ENCODE results near the gene SIL1.

DNA sequence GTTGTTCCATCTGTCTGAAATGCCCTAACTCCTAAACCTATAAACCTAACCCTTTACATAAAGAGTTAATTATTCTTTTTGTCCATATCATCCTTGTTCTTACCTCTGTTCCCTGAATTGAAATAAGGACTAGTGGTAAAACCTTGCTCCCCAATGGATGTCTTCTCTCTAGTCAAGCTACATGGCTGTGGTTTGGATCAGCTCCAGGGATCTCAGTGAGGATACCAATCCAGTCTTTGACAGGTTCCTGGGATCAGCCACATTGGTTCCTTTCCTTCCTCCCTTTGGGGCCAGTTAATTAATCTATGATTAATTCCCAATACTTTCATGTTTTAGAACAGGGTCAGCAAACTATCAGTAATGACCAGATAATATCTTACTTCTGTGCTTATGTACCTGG lies 151.6 kb downstream of the SIL1 start:
- TF ChIP-seq, protein P1, sequence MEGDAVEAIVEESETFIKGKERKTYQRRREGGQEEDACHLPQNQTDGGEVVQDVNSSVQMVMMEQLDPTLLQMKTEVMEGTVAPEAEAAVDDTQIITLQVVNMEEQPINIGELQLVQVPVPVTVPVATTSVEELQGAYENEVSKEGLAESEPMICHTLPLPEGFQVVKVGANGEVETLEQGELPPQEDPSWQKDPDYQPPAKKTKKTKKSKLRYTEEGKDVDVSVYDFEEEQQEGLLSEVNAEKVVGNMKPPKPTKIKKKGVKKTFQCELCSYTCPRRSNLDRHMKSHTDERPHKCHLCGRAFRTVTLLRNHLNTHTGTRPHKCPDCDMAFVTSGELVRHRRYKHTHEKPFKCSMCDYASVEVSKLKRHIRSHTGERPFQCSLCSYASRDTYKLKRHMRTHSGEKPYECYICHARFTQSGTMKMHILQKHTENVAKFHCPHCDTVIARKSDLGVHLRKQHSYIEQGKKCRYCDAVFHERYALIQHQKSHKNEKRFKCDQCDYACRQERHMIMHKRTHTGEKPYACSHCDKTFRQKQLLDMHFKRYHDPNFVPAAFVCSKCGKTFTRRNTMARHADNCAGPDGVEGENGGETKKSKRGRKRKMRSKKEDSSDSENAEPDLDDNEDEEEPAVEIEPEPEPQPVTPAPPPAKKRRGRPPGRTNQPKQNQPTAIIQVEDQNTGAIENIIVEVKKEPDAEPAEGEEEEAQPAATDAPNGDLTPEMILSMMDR (IDR thresholded peaks at IDR 0.05) = no peak
- TF ChIP-seq ZNF121 (CRISPR knock-in tag; IDR thresholded peaks at IDR 0.05) (no peak), SMAD3 (CRISPR knock-in tag; IDR thresholded peaks at IDR 0.05; ENCODE audit: borderline replicate concordance) (no peak)
- TF ChIP-seq, protein P2, sequence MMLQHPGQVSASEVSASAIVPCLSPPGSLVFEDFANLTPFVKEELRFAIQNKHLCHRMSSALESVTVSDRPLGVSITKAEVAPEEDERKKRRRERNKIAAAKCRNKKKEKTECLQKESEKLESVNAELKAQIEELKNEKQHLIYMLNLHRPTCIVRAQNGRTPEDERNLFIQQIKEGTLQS (CRISPR knock-in tag; conservative IDR thresholded peaks at IDR 0.05) = no peak
- TF ChIP-seq, protein P3, sequence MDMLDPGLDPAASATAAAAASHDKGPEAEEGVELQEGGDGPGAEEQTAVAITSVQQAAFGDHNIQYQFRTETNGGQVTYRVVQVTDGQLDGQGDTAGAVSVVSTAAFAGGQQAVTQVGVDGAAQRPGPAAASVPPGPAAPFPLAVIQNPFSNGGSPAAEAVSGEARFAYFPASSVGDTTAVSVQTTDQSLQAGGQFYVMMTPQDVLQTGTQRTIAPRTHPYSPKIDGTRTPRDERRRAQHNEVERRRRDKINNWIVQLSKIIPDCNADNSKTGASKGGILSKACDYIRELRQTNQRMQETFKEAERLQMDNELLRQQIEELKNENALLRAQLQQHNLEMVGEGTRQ (CRISPR knock-in tag; IDR thresholded peaks at IDR 0.05) = no peak
- TF ChIP-seq, protein P4, sequence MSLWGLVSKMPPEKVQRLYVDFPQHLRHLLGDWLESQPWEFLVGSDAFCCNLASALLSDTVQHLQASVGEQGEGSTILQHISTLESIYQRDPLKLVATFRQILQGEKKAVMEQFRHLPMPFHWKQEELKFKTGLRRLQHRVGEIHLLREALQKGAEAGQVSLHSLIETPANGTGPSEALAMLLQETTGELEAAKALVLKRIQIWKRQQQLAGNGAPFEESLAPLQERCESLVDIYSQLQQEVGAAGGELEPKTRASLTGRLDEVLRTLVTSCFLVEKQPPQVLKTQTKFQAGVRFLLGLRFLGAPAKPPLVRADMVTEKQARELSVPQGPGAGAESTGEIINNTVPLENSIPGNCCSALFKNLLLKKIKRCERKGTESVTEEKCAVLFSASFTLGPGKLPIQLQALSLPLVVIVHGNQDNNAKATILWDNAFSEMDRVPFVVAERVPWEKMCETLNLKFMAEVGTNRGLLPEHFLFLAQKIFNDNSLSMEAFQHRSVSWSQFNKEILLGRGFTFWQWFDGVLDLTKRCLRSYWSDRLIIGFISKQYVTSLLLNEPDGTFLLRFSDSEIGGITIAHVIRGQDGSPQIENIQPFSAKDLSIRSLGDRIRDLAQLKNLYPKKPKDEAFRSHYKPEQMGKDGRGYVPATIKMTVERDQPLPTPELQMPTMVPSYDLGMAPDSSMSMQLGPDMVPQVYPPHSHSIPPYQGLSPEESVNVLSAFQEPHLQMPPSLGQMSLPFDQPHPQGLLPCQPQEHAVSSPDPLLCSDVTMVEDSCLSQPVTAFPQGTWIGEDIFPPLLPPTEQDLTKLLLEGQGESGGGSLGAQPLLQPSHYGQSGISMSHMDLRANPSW (CRISPR knock-in tag; conservative IDR thresholded peaks at IDR 0.05; ENCODE audit: low read depth) = no peak
- TF ChIP-seq, protein P5, sequence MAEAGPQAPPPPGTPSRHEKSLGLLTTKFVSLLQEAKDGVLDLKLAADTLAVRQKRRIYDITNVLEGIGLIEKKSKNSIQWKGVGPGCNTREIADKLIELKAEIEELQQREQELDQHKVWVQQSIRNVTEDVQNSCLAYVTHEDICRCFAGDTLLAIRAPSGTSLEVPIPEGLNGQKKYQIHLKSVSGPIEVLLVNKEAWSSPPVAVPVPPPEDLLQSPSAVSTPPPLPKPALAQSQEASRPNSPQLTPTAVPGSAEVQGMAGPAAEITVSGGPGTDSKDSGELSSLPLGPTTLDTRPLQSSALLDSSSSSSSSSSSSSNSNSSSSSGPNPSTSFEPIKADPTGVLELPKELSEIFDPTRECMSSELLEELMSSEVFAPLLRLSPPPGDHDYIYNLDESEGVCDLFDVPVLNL (CRISPR knock-in tag; IDR thresholded peaks at IDR 0.05; ENCODE audit: borderline replicate concordance, low read depth) = no peak
- TF ChIP-seq, protein P6, sequence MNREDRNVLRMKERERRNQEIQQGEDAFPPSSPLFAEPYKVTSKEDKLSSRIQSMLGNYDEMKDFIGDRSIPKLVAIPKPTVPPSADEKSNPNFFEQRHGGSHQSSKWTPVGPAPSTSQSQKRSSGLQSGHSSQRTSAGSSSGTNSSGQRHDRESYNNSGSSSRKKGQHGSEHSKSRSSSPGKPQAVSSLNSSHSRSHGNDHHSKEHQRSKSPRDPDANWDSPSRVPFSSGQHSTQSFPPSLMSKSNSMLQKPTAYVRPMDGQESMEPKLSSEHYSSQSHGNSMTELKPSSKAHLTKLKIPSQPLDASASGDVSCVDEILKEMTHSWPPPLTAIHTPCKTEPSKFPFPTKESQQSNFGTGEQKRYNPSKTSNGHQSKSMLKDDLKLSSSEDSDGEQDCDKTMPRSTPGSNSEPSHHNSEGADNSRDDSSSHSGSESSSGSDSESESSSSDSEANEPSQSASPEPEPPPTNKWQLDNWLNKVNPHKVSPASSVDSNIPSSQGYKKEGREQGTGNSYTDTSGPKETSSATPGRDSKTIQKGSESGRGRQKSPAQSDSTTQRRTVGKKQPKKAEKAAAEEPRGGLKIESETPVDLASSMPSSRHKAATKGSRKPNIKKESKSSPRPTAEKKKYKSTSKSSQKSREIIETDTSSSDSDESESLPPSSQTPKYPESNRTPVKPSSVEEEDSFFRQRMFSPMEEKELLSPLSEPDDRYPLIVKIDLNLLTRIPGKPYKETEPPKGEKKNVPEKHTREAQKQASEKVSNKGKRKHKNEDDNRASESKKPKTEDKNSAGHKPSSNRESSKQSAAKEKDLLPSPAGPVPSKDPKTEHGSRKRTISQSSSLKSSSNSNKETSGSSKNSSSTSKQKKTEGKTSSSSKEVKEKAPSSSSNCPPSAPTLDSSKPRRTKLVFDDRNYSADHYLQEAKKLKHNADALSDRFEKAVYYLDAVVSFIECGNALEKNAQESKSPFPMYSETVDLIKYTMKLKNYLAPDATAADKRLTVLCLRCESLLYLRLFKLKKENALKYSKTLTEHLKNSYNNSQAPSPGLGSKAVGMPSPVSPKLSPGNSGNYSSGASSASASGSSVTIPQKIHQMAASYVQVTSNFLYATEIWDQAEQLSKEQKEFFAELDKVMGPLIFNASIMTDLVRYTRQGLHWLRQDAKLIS (CRISPR knock-in tag; IDR thresholded peaks at IDR 0.05; ENCODE audit: borderline replicate concordance) = no peak

Measured in WTC11 (cell line).